ENCODE measurements around the gene AP4M1.
A peak's percentile ranks its signal among the peaks of the same experiment; 100 is the strongest.

AP4M1 gene

GRCh38 chr7:100081535-100082102 lies 19.8 kb upstream of the AP4M1 start, which contains the start of gene ZNF3 (continued):
- TF ChIP-seq KLF1 (tag by site-specific recombination; IDR thresholded peaks at IDR 0.05) (peak; percentile 49; the same call in 1 of the 2 replicates), ZNF292 (tag by site-specific recombination; IDR thresholded peaks at IDR 0.05; ENCODE audit: borderline replicate concordance, low read depth) (no peak), GLIS2 (tag by site-specific recombination; IDR thresholded peaks at IDR 0.05) (peak; percentile 82), ZBTB17 (tag by site-specific recombination; IDR thresholded peaks at IDR 0.05) (peak; percentile 100), ZSCAN4 (tag by site-specific recombination; IDR thresholded peaks at IDR 0.05) (no peak), YY2 (tag by site-specific recombination; IDR thresholded peaks at IDR 0.05) (0 out of 2 replicates have a peak, but pooled peaks have one; percentile 45), ZNF280D (tag by site-specific recombination; IDR thresholded peaks at IDR 0.05) (no peak), ZNF830 (tag by site-specific recombination; IDR thresholded peaks at IDR 0.05; ENCODE audit: low read depth) (no peak), ZNF658 (tag by site-specific recombination; IDR thresholded peaks at IDR 0.05) (no peak), GLI4 (tag by site-specific recombination; IDR thresholded peaks at IDR 0.05) (peak; percentile 80; the same call in 1 of the 2 replicates), ZBTB21 (tag by site-specific recombination; IDR thresholded peaks at IDR 0.05) (peak; percentile 72), ZFP37 (tag by site-specific recombination; IDR thresholded peaks at IDR 0.05) (peak; percentile 89), ZNF610 (tag by site-specific recombination; IDR thresholded peaks at IDR 0.05; ENCODE audit: borderline replicate concordance) (peak; percentile 86), ZFHX2 (tag by site-specific recombination; conservative IDR thresholded peaks at IDR 0.05) (peak; percentile 95), ZNF398 (tag by site-specific recombination; IDR thresholded peaks at IDR 0.05) (no peak), ZNF571 (tag by site-specific recombination; IDR thresholded peaks at IDR 0.05) (no peak), ZNF266 (tag by site-specific recombination; IDR thresholded peaks at IDR 0.05; ENCODE audit: low read depth) (no peak), ZNF510 (tag by site-specific recombination; IDR thresholded peaks at IDR 0.05; ENCODE audit: insufficient replicate concordance) (no peak), ZNF843 (tag by site-specific recombination; IDR thresholded peaks at IDR 0.05) (peak; percentile 69; the same call in 1 of the 2 replicates), ZNF521 (tag by site-specific recombination; IDR thresholded peaks at IDR 0.05) (no peak), ZNF558 (tag by site-specific recombination; IDR thresholded peaks at IDR 0.05) (0 out of 2 replicates have a peak, but pooled peaks have one; percentile 25), ZNF37A (tag by site-specific recombination; IDR thresholded peaks at IDR 0.05) (no peak), ZNF473 (tag by site-specific recombination; IDR thresholded peaks at IDR 0.05) (no peak), FEZF1 (tag by site-specific recombination; IDR thresholded peaks at IDR 0.05) (0 out of 2 replicates have a peak, but pooled peaks have one; percentile 14), ZNF76 (tag by site-specific recombination; IDR thresholded peaks at IDR 0.05; ENCODE audit: borderline replicate concordance, low read depth) (peak; percentile 73), ZBTB8A (tag by site-specific recombination; IDR thresholded peaks at IDR 0.05) (peak; percentile 97), ZBTB26 (tag by site-specific recombination; optimal IDR thresholded peaks at IDR 0.05) (peak; percentile 97), ZNF48 (tag by site-specific recombination; IDR thresholded peaks at IDR 0.05) (no peak), ZNF514 (tag by site-specific recombination; IDR thresholded peaks at IDR 0.05) (no peak)
- TF ChIP-seq, protein P1, sequence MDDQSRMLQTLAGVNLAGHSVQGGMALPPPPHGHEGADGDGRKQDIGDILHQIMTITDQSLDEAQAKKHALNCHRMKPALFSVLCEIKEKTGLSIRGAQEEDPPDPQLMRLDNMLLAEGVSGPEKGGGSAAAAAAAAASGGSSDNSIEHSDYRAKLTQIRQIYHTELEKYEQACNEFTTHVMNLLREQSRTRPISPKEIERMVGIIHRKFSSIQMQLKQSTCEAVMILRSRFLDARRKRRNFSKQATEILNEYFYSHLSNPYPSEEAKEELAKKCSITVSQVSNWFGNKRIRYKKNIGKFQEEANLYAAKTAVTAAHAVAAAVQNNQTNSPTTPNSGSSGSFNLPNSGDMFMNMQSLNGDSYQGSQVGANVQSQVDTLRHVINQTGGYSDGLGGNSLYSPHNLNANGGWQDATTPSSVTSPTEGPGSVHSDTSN (CRISPR knock-in tag; IDR thresholded peaks at IDR 0.05): peak; percentile 91
- TF ChIP-seq, protein P2, sequence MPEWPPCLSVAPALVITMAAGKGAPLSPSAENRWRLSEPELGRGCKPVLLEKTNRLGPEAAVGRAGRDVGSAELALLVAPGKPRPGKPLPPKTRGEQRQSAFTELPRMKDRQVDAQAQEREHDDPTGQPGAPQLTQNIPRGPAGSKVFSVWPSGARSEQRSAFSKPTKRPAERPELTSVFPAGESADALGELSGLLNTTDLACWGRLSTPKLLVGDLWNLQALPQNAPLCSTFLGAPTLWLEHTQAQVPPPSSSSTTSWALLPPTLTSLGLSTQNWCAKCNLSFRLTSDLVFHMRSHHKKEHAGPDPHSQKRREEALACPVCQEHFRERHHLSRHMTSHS (tag by site-specific recombination; IDR thresholded peaks at IDR 0.05): no peak
- TF ChIP-seq, protein P3, sequence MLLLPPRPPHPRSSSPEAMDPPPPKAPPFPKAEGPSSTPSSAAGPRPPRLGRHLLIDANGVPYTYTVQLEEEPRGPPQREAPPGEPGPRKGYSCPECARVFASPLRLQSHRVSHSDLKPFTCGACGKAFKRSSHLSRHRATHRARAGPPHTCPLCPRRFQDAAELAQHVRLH (tag by site-specific recombination; IDR thresholded peaks at IDR 0.05): peak; percentile 65; the same call in 1 of the 2 replicates
